ENCODE measurements around the gene LMLN. TPM values are rescaled to one million over a fixed set of nuclear protein-coding genes. Genes with fewer than 3 reads are reported as not detected.
A peak's percentile ranks its signal among the peaks of the same experiment; 100 is the strongest.
"Not testable (repeated sequence)": the region's sequence is repeated elsewhere in the genome, so short reads cannot be mapped to it uniquely, and the experiment has no call there.

LMLN gene, protein sequence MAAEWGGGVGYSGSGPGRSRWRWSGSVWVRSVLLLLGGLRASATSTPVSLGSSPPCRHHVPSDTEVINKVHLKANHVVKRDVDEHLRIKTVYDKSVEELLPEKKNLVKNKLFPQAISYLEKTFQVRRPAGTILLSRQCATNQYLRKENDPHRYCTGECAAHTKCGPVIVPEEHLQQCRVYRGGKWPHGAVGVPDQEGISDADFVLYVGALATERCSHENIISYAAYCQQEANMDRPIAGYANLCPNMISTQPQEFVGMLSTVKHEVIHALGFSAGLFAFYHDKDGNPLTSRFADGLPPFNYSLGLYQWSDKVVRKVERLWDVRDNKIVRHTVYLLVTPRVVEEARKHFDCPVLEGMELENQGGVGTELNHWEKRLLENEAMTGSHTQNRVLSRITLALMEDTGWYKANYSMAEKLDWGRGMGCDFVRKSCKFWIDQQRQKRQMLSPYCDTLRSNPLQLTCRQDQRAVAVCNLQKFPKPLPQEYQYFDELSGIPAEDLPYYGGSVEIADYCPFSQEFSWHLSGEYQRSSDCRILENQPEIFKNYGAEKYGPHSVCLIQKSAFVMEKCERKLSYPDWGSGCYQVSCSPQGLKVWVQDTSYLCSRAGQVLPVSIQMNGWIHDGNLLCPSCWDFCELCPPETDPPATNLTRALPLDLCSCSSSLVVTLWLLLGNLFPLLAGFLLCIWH
- polyA plus RNA-seq (2013, experiment 1 of 2; ENCODE audit: insufficient read length): 4.0 TPM
- 3.4 TPM for polyA plus RNA-seq (2013, experiment 2 of 2; ENCODE audit: insufficient read length)

DNA sequence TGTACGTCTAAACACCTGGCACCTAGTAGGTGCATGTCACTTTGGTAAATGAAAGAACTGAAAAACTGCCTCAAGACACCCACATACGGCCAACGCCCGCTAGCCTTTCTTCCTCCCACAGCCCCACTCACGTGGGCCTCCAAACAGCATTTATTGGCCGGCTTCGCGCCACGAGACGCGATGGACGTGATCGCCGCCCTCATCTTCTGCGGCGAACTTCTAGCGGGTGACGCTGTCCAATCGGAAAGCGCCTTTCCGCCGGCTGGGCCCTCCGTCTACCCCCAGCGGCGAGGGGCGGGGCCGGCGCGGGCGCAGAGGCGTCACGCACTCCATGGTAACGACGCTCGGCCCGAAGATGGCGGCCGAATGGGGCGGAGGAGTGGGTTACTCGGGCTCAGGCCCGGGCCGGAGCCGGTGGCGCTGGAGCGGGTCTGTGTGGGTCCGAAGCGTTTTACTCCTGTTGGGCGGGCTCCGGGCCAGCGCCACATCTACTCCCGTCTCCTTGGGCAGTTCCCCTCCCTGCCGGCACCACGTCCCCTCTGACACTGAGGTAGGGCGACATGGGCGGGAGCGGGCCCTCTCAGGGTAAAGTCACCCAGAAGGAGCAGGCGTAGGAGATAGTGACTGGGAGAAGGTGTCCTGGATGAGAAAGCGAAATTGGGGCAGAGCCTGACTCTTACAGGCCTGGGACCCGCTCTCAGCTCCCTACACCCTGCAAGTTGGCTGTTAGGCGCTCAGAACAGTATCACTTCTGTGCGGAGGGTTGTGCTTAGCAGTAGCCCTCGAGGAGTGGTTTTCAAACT lies at the start of gene LMLN:
Gene LMLN (plus strand): TSS at position 327 of the 803 bp plus-strand sequence. CDS start 29 bp downstream, at position 356.
- DNase-seq: peak; percentile 97

DNA sequence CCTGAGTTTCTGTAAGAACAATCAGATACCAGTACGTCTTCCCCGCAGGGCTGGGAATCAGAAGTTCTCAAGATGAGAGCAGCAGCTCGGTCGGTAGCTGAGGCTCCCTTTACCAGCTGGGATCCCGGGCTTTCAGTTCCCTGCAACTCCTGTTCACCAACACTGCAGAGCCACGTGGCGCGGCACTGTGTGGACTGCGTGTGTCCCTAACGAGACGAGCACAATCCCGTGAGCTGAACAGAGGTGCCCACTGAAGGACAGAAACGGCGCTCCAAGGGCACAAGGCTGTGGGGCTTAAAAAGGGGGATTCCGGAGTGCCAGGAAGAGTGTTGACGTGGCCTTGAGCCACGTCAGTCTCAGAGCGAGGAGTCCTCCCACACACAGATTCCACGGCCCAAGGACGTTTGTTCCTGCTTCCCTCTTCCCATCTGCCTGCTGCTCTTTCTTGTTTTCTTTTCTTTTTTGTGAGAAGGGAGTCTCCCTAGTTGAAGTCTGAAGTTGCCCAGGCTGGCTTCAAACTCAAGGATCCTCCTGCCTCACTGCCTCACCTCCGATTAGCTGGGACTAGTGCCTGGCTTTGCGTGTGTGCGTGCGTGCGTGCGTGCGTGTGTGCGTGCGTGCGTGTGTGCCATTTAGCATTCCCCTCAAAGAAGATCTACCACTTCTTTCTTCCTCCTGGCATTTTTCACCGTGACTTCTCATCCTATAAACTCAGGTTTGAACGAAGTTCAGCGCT lies 47.1 kb upstream of the LMLN start:
- no peak for DNase-seq

- DNase-seq: no peak
Observed at GRCh38 chr3:197913641-197914380, 46.2 kb upstream of the LMLN start.

DNA sequence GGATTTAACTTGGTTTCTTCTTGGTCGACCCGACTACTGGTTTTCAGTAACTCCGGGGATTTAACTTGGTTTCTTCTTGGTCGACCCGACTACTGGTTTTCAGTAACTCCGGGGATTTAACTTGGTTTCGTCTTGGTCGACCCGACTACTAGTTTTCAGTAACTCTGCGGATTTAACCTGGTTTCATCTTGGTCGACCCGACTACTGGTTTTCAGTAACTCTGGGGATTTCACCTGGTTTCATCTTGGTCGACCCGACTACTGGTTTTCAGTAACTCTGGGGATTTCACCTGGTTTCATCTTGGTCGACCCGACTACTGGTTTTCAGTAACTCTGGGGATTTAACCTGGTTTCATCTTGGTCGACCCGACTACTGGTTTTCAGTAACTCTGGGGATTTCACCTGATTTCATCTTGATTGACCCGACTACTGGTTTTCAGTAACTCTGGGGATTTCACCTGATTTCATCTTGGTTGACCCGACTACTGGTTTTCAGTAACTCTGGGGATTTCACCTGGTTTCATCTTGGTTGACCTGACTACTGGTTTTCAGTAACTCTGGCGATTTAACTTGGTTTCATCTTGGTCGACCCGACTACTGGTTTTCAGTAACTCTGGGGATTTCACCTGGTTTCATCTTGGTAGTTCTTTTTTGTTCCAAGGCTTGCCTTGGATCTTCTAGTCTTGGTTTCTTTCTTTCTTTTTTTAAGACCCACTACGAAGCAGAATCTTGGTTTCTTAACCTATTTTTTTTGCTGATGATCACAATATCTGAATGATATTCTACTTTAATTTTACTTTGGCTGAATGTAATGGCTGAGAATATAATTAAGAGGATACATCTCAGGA lies 38.4 kb upstream of the LMLN start:
- DNase-seq: not testable (repeated sequence)

GRCh38 chr3:197926418-197926817 lies 33.6 kb upstream of the LMLN start:
- no peak for DNase-seq

GRCh38 chr3:197927578-197927977 lies 32.4 kb upstream of the LMLN start:
- DNase-seq: not testable (repeated sequence)

DNA sequence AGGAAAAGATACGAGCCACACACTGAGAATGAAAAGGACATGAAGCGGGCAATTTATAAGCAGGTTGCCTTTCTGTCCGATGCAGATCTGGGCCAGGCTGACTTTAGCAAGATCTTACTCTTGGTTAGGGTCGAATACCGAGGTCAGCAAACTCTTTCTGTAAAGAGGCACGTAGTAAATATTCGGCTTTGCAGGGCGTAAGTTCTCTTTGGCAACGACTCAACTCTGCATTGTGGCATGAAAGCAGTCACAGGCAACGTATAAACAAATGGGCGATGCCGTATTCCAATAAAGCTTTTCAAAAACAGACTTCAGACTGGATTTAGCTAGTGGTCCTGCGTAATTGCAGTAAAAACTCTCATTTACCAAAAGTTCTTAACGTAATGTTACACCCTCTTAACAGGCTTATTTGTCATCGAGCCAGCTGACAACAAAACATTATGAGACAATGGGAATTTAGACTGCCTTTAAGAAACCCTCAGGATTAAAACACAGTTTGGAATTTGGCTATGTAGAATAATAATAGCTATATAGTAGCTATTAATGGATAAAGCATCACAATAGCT lies 23.1 kb upstream of the LMLN start:
- no peak for DNase-seq

- no peak for DNase-seq
Observed at GRCh38 chr3:197940745-197941384, 19.2 kb upstream of the LMLN start.

- peak; percentile 57 for DNase-seq
Observed at GRCh38 chr3:197942956-197943556, 17.0 kb upstream of the LMLN start.

DNA sequence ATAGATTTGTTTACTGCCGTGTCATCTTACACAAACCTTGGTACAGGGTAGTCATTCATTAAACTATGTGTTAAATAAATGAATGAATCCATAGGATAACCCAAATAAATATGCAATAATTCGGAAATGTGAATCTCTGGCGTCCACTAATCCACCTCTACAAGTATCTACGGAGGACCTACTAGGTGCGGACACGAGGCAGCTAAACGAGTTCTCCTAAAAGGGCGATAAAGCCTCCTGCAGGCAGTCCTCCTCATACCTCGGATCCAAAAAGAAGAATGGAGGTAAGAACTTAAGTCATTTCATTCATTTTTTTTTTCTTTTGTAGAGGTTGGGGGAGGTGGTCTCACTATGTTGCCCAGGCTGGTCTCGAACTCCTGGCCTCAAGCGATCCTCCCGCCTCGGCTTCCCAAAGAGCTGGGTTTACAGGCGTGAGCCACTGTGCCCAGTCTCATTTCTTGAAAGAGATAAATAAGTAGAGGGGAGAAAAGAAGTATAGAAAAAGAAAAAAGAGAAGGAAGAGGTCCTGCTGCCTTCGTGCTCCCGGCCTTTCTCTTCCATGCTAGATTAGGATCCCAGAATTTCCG lies 10.7 kb upstream of the LMLN start:
- no peak for DNase-seq

- DNase-seq: peak; percentile 90
Observed at GRCh38 chr3:197949778-197950676, 10.0 kb upstream of the LMLN start, which contains the start of gene RPL35A. RPL35A (plus strand) TSS chr3:197950190; CDS start chr3:197950968, 778 bp downstream.

DNA sequence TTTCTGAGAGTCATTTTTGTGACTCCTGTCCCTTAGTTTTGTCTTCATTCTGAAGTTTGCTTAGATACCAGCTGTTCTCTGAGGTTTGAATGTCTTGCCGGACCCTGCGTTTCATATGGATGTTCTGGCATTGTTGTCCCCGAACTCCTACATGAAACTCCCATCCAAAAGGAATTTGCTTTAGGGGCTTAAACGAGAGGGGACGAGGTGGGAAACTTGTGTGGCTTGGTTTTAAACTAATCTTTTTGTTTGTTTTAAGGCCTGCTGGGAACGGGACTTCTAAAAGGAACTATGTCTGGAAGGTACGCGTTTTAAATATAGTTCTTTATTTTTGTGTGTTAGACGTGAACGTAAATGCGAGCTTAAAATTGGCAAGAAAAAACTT lies 9.3 kb upstream of the LMLN start:
- DNase-seq: no peak

DNA sequence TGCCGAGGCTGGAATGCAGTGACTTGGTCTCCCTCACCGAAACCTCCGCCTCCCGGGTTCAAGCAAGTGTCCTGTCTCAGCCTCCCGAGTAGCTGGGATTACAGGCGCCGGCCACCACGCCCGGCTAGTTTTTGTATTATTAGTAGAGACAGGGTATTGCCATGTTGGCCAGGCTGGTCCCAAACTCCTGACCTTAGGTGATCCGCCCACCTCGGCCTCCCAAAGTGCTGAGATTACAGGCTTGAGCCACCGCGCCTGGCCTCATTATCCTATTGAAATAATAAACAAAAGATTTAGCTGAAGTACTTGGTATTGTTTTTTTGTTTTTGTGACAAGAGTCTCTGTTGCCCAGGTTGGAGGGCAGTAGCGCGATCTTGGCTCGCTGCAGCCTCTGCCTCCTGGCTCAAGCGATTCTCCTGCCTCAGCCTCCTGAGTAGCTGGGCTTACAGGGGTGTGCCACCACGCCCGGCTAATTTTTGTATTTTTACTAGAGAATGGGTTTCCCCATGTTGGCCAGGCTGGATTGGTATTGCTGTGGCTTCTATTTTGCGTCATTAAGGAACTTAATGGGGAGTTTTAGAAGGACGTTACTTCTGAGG lies 8.5 kb upstream of the LMLN start:
- DNase-seq: no peak

GRCh38 chr3:197952440-197952839 lies 7.6 kb upstream of the LMLN start:
- DNase-seq: no peak

GRCh38 chr3:197953325-197953724 lies 6.7 kb upstream of the LMLN start:
- no peak for DNase-seq

GRCh38 chr3:197953881-197954280 lies 6.1 kb upstream of the LMLN start:
- no peak for DNase-seq

DNA sequence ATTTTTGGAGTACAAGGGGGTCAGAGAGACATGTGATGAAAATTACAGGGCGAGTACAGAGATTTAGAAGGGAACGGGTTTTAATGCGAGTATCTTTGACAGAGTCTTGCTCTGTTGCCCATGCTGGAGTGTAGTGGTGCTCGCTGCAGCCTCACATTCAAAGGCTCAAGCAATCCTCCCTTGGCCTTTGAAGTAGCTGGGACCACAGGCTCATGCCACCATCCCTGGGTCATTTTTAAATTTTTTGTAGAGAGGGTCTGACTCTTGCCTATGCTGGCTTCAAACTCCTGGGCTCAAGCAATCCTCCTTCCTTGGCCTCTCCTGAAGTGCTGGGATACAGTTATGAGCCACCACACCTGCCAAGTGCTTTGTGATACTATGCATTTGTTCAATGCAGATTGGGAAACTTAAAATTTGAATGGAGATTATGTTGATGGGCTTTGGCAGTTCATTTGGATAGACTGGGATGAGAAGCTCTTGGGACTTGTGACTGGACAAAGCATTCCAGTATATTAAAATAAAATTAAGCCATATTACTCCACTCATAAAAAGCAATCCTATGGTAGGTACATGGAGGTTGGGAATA lies 4.0 kb upstream of the LMLN start:
- DNase-seq: no peak
